Inflammatory macrophage treated with lipopolysaccharide for 4 hours (primary cell): Measurements from ENCODE around the gene RNU1-3.
"Not testable (repeated sequence)": the region's sequence is repeated elsewhere in the genome, so short reads cannot be mapped to it uniquely, and the experiment has no call there.

ENCODE experiments used
- DNase-seq: peaks from one replicate; pipeline ENCODE4 v3.0.0-alpha.2; 2020

The RNU1-3 gene

DNA sequence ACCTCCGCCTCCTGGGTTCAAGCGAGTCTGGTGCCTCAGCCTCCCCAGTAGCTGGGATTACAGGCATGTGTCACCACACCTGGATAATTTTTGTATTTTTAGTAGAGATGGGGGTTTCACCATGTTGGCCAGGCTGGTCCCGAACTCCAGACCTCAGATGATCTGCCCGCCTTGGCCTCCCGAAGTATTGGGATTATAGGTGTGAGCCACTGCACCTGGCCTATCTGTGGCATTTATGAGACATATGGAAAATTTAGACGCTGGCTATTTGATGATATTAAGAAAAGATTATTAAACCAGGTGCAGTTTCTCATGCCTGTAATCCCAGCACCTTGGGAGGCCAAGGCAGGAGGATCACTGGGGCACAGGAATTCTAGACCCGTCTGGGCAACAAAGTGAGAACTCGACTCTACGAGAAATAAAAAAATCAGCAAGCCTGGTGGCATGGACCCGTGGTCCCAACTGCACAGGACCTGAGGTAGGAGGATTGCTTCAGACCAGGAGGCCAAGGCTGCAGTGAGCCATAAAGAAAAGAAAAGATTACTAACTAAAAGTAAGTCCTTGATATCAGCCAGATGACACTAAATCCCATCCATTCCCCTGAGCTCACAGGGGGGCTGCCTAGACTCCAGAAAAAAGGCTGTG is 30.1 kb downstream of the RNU1-3 start:
- not testable (repeated sequence) for DNase-seq

- not testable (repeated sequence) for DNase-seq
Measured at GRCh38 chr1:16635959-16636358, 30.8 kb downstream of the RNU1-3 start.

GRCh38 chr1:16633540-16634282 is 33.0 kb downstream of the RNU1-3 start:
- DNase-seq = not testable (repeated sequence)

- not testable (repeated sequence) for DNase-seq
Measured at GRCh38 chr1:16632044-16632850, 34.5 kb downstream of the RNU1-3 start.

GRCh38 chr1:16631248-16632043 is 35.3 kb downstream of the RNU1-3 start:
- DNase-seq = no peak

- DNase-seq = no peak
Measured at GRCh38 chr1:16630661-16631247, 36.0 kb downstream of the RNU1-3 start.

- not testable (repeated sequence) for DNase-seq
Measured at GRCh38 chr1:16629916-16630530, 36.7 kb downstream of the RNU1-3 start.

DNA sequence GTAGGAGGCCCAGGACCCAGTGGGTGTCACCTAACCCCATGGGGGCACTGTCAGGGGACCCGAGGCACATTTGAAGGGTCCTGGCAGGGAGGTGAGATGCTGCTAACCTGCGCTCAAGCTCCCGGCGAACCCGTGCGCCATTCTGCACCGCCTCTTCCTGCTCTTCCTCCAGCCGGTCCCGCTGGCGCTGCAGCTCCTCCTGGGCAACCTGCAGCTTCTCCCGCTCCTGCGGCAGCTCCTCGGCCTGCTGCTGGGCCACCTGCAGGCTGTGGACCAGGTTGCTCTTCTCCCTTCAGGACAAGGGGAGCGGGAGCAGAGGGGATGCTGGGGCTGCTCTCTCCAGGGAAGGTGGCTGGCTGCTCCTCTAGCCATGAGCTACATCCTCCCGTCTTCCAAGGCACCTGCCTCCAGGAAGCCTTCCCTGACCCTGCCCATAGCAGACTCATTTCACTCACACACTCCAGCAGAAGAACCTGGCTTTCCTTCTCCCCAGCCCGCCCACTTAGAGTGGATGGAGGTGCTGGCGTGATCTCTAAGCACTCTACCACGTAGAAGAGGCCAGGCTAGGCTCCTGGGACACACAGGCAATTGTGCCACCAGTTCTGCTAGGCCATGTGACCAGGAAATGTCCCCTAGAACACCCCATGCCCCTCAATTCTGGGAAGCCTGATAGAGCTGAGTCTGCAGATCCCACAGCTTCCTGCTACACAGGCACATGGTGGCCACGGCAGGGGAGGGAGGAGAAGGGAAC is 38.2 kb downstream of the RNU1-3 start:
- DNase-seq = no peak

DNA sequence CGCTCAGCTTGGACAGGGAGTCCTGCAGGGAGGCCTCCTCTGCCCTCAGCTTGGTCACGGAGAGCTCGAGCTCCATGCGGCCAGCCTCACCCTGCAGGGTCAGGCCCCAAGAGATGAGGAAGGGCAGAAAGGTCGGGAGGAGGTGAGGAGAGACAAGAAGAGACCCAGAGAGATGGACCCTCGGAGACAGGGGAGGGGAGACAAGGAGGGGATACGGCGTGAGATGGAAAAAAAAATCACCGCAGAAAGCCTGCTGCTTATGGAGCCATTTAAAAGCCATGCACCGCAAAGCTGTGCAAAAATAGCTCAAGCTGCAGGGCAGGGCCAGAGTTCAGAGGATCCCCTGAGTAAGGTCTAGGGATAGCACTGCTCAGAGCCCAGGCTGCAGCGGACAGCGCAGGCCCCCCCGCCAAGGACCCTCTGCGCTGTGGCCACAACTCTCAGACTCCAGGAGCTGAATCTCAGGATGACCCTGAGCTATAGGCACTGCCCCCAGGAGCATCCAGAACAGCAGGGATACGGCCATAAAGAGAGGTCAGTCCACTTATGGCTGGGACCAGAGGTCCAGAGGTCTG is 40.3 kb downstream of the RNU1-3 start:
- DNase-seq = not testable (repeated sequence)

- DNase-seq = no peak
Measured at GRCh38 chr1:16625497-16626408, 41.0 kb downstream of the RNU1-3 start.

DNA sequence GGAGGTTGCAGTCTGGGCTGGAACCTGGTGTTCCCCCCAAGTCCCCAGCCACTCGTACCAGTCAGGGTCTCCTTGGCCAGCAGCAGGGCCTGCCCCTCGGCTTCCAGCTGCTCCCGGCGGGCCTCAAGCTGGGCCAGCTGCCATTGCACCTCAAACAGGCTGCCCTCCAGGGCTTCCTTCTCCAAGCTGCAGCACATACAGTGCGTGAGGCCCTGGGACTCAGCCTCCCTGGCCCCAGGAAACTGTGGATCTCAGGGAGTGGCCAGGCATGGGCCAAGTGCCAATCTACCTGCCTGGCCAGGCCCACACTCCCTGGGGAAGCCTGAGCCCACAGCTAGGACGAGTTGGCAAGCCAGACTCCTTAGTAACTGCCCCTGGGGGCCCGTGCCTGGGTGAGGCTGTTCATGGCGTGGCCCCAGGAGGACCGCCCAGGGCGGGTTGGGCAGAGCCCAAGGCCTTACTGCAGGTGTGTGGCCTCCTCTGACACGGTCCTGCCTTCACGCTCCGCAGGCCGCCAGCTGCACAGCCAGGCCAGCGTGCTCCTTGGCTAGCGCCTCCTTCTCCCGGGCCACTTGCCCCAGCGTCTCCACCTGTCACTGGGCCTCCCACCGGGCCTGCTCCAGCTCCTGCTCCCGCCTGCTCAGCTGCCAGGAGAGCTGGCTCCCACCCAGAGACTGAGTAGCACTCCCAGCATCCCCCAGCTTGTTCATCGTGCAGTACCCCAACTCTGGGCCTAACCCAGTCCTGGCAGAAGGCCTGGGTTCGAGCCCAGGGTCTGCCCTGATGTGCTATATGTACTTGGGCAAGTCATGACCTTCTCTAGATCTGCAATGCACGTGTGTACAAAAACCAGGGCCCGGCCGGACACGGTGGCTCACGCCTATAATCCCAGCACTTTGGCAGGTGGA is 42.7 kb downstream of the RNU1-3 start:
- not testable (repeated sequence) for DNase-seq

DNA sequence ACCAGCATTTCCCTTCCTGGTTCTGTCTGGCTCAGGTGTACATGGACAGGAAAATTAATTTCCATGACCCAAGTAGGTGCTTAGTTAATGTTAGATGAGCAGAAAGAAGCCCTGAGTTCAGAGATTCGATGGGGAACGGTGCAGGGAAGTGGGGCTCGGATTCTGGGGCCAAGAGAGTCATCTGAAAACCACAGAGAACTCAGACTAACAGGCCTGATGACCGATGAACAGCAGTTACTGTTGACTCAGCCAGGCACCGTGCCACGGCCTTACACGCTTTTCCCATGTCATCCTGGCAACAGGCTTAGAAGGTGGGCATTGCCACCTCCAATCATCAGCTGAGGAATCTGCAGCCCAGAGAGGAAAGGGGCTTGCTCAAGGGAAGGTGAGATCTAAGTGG is 43.4 kb downstream of the RNU1-3 start:
- not testable (repeated sequence) for DNase-seq

DNA sequence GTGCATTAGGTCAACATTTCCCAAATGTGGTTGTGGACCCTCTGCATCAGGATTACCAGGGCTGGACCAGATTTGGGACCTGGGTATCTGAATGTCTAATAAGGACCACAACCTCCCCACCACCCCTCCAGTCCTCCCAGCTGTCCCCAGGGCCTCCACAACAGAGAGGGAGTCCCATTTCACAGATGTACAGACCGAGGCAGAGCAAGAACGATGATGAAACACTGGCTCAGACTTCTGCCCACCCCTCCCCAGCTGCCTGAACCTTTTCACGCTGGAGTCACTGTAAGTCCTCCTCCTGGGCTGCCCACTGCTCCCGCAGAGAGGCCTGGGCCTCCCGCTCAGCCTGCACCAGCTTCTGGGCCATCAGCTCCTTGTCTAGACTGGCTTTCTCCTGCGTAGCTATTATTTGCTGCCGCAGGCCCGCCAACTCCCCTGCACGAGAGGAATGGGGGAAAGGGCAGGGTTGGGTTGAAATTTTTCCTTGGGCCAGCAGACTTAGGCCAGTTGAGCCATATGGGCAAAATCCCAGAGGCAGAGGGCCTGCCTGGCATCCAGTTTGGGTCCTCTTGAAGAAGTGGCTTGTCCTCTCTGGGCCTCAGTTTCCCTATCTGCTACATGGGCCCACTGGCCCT is 45.0 kb downstream of the RNU1-3 start:
- not testable (repeated sequence) for DNase-seq

DNA sequence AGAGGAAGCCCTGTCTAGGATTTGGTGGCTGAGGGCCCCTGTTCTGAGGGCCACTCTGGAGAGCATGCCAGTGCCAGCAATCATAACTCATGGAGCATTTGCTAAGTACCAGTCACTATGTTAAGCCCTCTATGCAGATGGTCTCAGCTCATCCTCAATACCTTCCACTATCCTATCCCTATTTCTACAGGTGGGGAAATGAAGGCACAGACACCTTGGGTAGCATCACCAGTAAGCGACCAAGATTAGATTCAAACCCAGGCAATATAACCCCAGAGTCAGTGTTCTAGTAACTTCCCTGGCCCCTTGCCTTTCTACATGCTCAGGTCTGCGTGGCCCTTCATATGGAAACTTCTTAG is 45.5 kb downstream of the RNU1-3 start:
- DNase-seq = no peak

DNA sequence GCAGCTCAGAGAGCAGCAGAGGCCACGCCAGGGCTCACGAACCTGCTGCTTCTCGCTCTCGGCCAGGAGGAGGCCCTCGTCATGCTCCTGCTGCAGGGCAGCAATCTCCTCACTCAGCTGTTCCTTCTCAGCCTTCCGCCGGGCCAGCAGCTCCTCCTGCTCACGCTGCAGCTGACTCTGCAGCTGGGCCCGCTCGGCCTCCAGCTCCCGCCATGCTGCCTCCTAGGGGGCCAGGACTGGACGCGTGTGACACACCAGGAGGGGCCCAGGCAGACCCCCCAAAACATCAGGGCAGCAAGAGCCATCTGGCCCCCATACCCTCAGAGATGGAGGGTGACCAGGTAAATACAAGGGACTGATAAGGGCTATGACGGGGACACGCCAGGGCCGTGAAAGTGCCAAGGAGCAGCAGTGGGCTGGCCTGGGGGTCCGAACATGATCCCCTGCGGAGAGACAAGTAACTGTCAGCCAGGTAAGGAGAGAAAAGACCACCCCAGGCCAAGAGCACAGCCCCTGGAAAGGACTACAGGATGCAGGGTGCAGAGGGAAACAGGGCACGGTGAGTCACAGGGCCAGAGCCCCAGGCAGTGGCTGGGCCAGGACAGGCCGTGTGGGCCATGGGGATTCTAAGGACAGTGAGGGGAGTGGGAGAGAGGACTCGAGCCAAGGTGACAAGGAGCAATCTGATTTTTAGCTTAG is 46.8 kb downstream of the RNU1-3 start:
- not testable (repeated sequence) for DNase-seq

GRCh38 chr1:16618719-16619118 is 48.0 kb downstream of the RNU1-3 start:
- DNase-seq = no peak
